Measurements from ENCODE around the gene TEKTIP1. TPM values are rescaled to one million over a fixed set of nuclear protein-coding genes. Genes with fewer than 3 reads are reported as not detected.
A peak's percentile ranks its signal among the peaks of the same experiment; 100 is the strongest.

TEKTIP1 gene
- total and polyA plus RNA-seq, 7 donors, result 0.44 to 1.0 TPM; not detected in 5

DNA sequence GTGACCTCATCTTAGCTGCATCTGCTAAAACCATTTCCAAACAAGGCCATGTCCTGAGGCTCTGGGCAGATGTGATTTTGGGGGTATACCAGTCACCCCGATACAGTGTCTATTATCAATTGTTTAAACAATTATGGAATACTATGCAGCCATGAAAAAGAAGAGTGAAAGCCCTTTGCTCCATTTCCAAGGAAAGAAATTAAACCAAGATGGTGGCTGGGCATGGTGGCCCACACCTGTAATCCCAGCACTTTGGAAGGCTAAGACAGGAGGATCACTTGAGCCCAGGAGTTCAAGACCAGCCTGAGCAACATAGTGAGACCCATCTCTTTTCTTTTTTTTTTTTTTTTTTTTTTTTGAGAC, 763 bp downstream of the TEKTIP1 start:
- no peaks in the 10 kb centered on the region for H3K27me3 ChIP-seq (ENCODE audit: insufficient read depth in 3 of 3, low read length in 2 of 3)
- intact Hi-C loops (cut with DNase I), result no loop called here
- no peak for DNase-seq
- TF ChIP-seq, protein P1, sequence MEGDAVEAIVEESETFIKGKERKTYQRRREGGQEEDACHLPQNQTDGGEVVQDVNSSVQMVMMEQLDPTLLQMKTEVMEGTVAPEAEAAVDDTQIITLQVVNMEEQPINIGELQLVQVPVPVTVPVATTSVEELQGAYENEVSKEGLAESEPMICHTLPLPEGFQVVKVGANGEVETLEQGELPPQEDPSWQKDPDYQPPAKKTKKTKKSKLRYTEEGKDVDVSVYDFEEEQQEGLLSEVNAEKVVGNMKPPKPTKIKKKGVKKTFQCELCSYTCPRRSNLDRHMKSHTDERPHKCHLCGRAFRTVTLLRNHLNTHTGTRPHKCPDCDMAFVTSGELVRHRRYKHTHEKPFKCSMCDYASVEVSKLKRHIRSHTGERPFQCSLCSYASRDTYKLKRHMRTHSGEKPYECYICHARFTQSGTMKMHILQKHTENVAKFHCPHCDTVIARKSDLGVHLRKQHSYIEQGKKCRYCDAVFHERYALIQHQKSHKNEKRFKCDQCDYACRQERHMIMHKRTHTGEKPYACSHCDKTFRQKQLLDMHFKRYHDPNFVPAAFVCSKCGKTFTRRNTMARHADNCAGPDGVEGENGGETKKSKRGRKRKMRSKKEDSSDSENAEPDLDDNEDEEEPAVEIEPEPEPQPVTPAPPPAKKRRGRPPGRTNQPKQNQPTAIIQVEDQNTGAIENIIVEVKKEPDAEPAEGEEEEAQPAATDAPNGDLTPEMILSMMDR (IDR thresholded peaks at IDR 0.05), result no peak
- ATAC-seq, result no peak
- WGBS, 3 donors, result 93 to 100% (median 97%) methylated on average over 1 of the region's 1 CpG
- no peak overlapping the region for H3K27ac ChIP-seq
- H3K4me1 ChIP-seq, result no peaks in the 10 kb centered on the region
- H3K4me3 ChIP-seq, result no peak overlapping the region
- peaks cover 3 to 21% of the 10 kb centered on the region in 2 donors for H3K36me3 ChIP-seq (ENCODE audit: insufficient read depth in 1 of 2, low read depth in 1 of 2)
- H3K9me3 ChIP-seq, result no peaks in the 10 kb centered on the region

DNA sequence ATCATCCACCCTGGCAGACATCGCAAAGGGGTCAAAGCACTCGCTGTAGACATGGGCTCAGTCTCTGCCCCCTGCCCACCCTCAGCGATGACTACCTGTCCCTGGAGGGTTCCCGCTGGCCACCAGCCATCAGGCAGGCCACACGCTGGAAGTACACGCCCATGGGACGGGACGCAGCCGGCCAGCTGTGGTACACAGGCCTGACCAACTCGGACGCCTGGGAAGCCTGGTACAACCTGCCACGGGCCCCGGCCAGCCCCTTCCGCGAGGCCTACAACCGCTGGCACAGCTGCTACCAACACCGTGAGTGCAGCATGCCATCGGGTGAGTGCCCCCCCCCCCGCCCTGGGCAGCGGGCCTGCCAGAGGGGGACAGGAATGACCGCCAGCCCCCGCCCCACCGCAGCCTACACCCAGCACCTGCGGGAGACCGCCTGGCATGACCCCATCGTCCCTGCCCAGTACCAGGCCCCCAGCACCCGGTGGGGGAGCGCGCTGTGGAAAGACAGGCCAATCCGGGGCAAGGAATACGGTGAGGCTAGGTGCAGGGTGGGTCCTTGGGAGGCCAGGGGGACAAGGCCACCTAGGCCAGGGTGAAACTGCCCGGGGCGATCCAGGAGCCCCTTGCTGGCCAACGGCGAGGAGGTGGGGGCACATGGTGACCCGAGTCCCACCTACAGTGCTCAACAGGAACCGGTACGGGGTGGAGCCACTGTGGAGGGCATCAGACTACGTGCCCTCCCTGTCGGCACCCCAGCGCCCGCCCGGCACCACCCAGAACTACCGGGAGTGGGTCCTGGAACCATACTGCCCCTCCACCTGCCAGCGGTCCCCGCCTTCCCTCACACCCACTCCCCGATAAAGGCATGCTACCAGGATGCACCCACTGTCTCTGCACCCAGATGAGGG, 4.4 kb downstream of the TEKTIP1 start:
- no peaks in the 10 kb centered on the region for H3K9me3 ChIP-seq
- no peaks in the 10 kb centered on the region for H3K27me3 ChIP-seq (ENCODE audit: insufficient read depth in 3 of 3, low read length in 2 of 3)
- peaks cover 0 to 13% of the 10 kb centered on the region in 2 donors for H3K36me3 ChIP-seq (ENCODE audit: insufficient read depth in 1 of 2, low read depth in 1 of 2)
- no peak overlapping the region for H3K4me3 ChIP-seq
- TF ChIP-seq, protein P1 (IDR thresholded peaks at IDR 0.05), result no peak
- peak; percentile 47 to 77 for DNase-seq
- no peaks in the 10 kb centered on the region for H3K4me1 ChIP-seq
- intact Hi-C loops (cut with DNase I), result loop anchor here (2.0 kb wide), 1 partner anchor 75 kb away; no protein-coding TSS in a partner anchor
- ATAC-seq, result peak in 2 of 4 donors; percentile 8 to 18
- H3K27ac ChIP-seq, result no peak overlapping the region
- WGBS, 3 donors, result 55 to 72% (median 57%) methylated on average over 37 to 47 of the region's 47 CpGs

DNA sequence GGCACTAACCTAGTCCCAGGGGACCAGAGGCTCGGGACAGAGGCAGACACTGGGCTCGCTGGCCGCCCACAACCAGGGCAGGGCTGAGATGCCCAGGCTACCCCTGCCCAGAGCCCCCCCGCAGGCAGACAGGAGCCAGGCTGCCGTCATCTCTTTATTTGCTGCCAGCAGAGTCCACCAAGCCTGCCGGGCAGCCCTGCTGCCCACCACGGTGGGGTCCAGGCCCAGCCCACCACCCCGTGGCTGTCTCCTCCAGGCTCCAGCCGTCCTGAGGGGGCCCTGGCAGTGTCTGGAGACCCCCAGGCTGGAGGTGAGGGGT, 5.0 kb downstream of the TEKTIP1 start:
- no peak overlapping the region for H3K27ac ChIP-seq
- ATAC-seq (no peak), DNase-seq (no peak)
- no peaks in the 10 kb centered on the region for H3K4me1 ChIP-seq
- no peaks in the 10 kb centered on the region for H3K9me3 ChIP-seq
- no peak overlapping the region for H3K4me3 ChIP-seq
- intact Hi-C loops (cut with DNase I), result loop anchor here (2.0 kb wide), 1 partner anchor 75 kb away; no protein-coding TSS in a partner anchor
- TF ChIP-seq, protein P1 (IDR thresholded peaks at IDR 0.05), result no peak
- H3K36me3 ChIP-seq (ENCODE audit: insufficient read depth in 1 of 2, low read depth in 1 of 2), result peaks cover 0 to 13% of the 10 kb centered on the region in 2 donors
- no peaks in the 10 kb centered on the region for H3K27me3 ChIP-seq (ENCODE audit: insufficient read depth in 3 of 3, low read length in 2 of 3)
- WGBS, 3 donors, result 73 to 74% (median 74%) methylated on average over 7 to 9 of the region's 9 CpGs

DNA sequence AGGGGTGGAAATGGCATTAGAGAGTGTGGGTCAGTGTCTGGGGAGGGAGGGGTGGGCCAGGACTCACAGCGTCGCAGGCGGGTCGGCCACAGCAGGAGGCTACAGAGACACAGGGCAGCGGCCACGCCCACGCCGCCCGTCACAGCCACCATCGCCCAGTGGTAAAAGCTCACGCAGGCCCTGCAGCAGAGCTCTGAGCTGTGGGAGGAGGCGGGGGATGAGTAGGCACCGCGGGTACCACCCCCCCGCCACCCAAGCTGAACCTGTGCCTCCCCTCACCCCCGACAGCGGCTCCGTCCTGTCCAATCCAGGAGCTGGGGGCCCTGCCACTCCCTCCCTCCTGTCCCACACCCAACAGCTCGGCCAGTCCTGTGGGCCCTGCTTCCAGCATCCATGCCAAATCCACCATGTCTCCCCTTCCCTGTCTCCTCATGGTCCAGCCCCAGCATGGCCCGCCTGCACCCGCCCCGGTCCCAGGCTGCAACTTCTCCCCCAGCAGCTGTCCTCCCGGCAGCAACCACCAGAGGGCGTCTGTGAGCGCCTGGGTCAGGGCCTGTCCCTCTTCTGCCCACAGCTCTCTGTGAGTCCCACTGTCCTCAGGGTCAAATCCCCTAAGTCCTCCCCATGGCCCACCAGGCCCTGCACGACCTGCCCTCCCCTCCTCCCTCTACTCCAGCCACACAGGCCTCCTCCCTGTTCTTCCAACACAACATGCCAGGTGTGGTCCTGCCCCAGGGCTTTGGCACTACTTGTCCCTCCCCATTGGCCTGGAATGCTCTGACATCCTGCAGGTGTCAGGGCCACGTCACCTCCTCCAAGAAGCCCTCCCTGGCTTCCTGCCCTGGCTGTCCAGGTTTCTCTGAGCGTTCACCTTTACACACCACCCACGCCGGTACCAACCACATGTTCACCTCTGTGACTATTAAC, 6.0 kb downstream of the TEKTIP1 start:
- Histone ChIP-seq H3K27me3 (ENCODE audit: insufficient read depth in 3 of 3, low read length in 2 of 3) (no peaks in the 10 kb centered on the region), H3K4me3 (no peak overlapping the region), H3K9me3 (no peaks in the 10 kb centered on the region), H3K4me1 (no peaks in the 10 kb centered on the region), H3K27ac (no peak overlapping the region), H3K36me3 (ENCODE audit: insufficient read depth in 1 of 2, low read depth in 1 of 2) (peaks cover 0 to 20% of the 10 kb centered on the region in 2 donors)
- peak; percentile 80 to 87 for DNase-seq
- WGBS, 3 donors, result 60 to 73% (median 61%) methylated on average over 24 to 30 of the region's 30 CpGs
- TF ChIP-seq, protein P1 (IDR thresholded peaks at IDR 0.05), result peak; percentile 93
- intact Hi-C loops (cut with DNase I), result loop anchor here (2.0 kb wide), 1 partner anchor 74 kb away; no protein-coding TSS in a partner anchor
- ATAC-seq, result peak; percentile 74 to 85 (median 80)

All from psoas muscle (tissue), 8 donors.